ENCODE results near the gene STAMBP. TPM values are rescaled to one million over a fixed set of nuclear protein-coding genes. Genes with fewer than 3 reads are reported as not detected.

STAMBP gene
- total and polyA plus RNA-seq, 2 donors (not counting 3 experiments of a cell fraction or from before 2014, with no cell fraction given), result 18.0 to 21.3 TPM

GRCh38 chr2:73913414-73914054 lies 84.8 kb downstream of the STAMBP start:
- Histone ChIP-seq H3K4me1 (ENCODE audit: control insufficient read depth, extremely low read depth, insufficient read depth, low read length) (no peaks in the 10 kb centered on the region), H3K27ac (ENCODE audit: insufficient read depth, low read depth, low read length) (no peak overlapping the region), H3K9me1 (replicated peaks; ENCODE audit: control insufficient read depth, extremely low read depth, insufficient read depth, low read length) (no peaks in the 10 kb centered on the region), H3K4me2 (ENCODE audit: insufficient read depth, low read length) (no peak overlapping the region), H2AFZ (ENCODE audit: low read depth, low read length) (no peak overlapping the region), H3K9ac (replicated peaks; ENCODE audit: extremely low read depth, insufficient read depth, low read length) (no peak overlapping the region), H3K27me3 (ENCODE audit: control insufficient read depth in 2 of 2, insufficient read depth in 2 of 2, low read length in 2 of 2) (peaks cover 0 to 7% of the 10 kb centered on the region in 2 experiments), H3K4me3 (replicated peaks in 1 of 3; ENCODE audit: insufficient read depth in 1 of 3, low read depth in 1 of 3, low read length in 3 of 3) (no peak overlapping the region), H3K36me3 (ENCODE audit: control insufficient read depth in 2 of 2, extremely low read depth in 1 of 2, insufficient read depth in 2 of 2, low read length in 2 of 2) (no peaks in the 10 kb centered on the region), H3K79me2 (ENCODE audit: control insufficient read depth, insufficient read depth, low read length) (no peaks in the 10 kb centered on the region), H3K9me3 (replicated peaks; ENCODE audit: control insufficient read depth, insufficient read depth, low read length) (no peaks in the 10 kb centered on the region), H4K20me1 (replicated peaks; ENCODE audit: control insufficient read depth, extremely low read depth, insufficient read depth, low read length) (no peaks in the 10 kb centered on the region)
- intact Hi-C loops (cut with micrococcal nuclease) (no loop called here), dilution Hi-C loops (cut with MboI; ENCODE audit: extremely low pct_ligation_motif_present, low sequenced_read_pairs) (no loop called here)
- ChIA-PET POLR2A (interaction anchor here (0.6 to 0.7 kb wide), 2 partner anchors 10 to 78 kb away, joined by 3 to 4 read pairs; no protein-coding TSS in a partner anchor), CTCF (no interaction called here)
- FAIRE-seq (no peak), DNase-seq (ENCODE audit: low read depth, low spot score) (no peak)
- BruUV-seq (replicated peaks), result no TSS peak
- TF ChIP-seq POLR2AphosphoS5 (IDR thresholded peaks at IDR 0.05; ENCODE audit: insufficient read depth, low read depth, low read length), result no peak
- TF ChIP-seq GATA2 (IDR thresholded peaks at IDR 0.05; ENCODE audit: insufficient read depth, insufficient read length, low read depth, low read length), result no peak

GRCh38 chr2:73914667-73915066 lies 85.9 kb downstream of the STAMBP start:
- intact Hi-C loops (cut with micrococcal nuclease) (no loop called here), dilution Hi-C loops (cut with MboI; ENCODE audit: extremely low pct_ligation_motif_present, low sequenced_read_pairs) (no loop called here)
- POLR2A ChIA-PET, result no interaction called here
- Histone ChIP-seq H3K79me2 (ENCODE audit: control insufficient read depth, insufficient read depth, low read length) (no peaks in the 10 kb centered on the region), H2AFZ (ENCODE audit: low read depth, low read length) (no peak overlapping the region), H3K9me1 (replicated peaks; ENCODE audit: control insufficient read depth, extremely low read depth, insufficient read depth, low read length) (no peaks in the 10 kb centered on the region), H3K27me3 (ENCODE audit: control insufficient read depth in 2 of 2, insufficient read depth in 2 of 2, low read length in 2 of 2) (peaks cover 1 to 12% of the 10 kb centered on the region in 2 experiments), H3K4me1 (ENCODE audit: control insufficient read depth, extremely low read depth, insufficient read depth, low read length) (no peaks in the 10 kb centered on the region), H3K4me2 (ENCODE audit: insufficient read depth, low read length) (no peak overlapping the region), H3K9ac (replicated peaks; ENCODE audit: extremely low read depth, insufficient read depth, low read length) (no peak overlapping the region), H3K9me3 (replicated peaks; ENCODE audit: control insufficient read depth, insufficient read depth, low read length) (no peaks in the 10 kb centered on the region), H4K20me1 (replicated peaks; ENCODE audit: control insufficient read depth, extremely low read depth, insufficient read depth, low read length) (no peaks in the 10 kb centered on the region), H3K36me3 (ENCODE audit: control insufficient read depth in 2 of 2, extremely low read depth in 1 of 2, insufficient read depth in 2 of 2, low read length in 2 of 2) (no peaks in the 10 kb centered on the region), H3K27ac (ENCODE audit: insufficient read depth, low read depth, low read length) (no peak overlapping the region), H3K4me3 (replicated peaks in 1 of 3; ENCODE audit: insufficient read depth in 1 of 3, low read depth in 1 of 3, low read length in 3 of 3) (no peak overlapping the region)
- TF ChIP-seq MYC (IDR thresholded peaks at IDR 0.05; ENCODE audit: low read depth, low read length) (no peak), GATA2 (IDR thresholded peaks at IDR 0.05; ENCODE audit: insufficient read depth, insufficient read length, low read depth, low read length) (no peak), MAX (IDR thresholded peaks at IDR 0.05; ENCODE audit: insufficient read depth, insufficient read length) (no peak), CTCF (IDR thresholded peaks at IDR 0.05; ENCODE audit: extremely low read depth in 1 of 2, insufficient read depth in 1 of 2, low read depth in 1 of 2, low read length in 2 of 2) (no peak), POLR2AphosphoS5 (IDR thresholded peaks at IDR 0.05; ENCODE audit: insufficient read depth, low read depth, low read length) (no peak), JUN (IDR thresholded peaks at IDR 0.05; ENCODE audit: borderline replicate concordance, insufficient read depth, insufficient read length, low read depth) (no peak)
- DNase-seq (ENCODE audit: low read depth, low spot score) (no peak), FAIRE-seq (no peak)
- CTCF ChIA-PET, result interaction anchor here (0.8 kb wide), 1 partner anchor 73 kb away, joined by 3 read pairs; no protein-coding TSS in a partner anchor
- BruUV-seq (replicated peaks), result no TSS peak
